T47D (cell line): ENCODE measurements around the gene PCDHGA1.

ENCODE experiments used
- DNase-seq, 2 experiments: peaks; one replicate each; pipeline versions ENCODE4 v3.0.0 to v3.0.0-alpha.2; 2011 to 2012; ENCODE audit warnings: low read depth in 1 of 2, low spot score in 1 of 2
- JUND ChIP-seq: IDR thresholded peaks from 2 replicates; pipeline ENCODE4 v1.6.1; 2012; ENCODE audit warnings: low read depth
- in situ Hi-C: cut with HindIII; loops from 2 replicates; pipeline ENCODE4 v1.10.0; 2016; ENCODE audit warnings: low sequenced_read_pairs, low pct_unique_long_range_greater_than_20kb

PCDHGA1 gene

DNA sequence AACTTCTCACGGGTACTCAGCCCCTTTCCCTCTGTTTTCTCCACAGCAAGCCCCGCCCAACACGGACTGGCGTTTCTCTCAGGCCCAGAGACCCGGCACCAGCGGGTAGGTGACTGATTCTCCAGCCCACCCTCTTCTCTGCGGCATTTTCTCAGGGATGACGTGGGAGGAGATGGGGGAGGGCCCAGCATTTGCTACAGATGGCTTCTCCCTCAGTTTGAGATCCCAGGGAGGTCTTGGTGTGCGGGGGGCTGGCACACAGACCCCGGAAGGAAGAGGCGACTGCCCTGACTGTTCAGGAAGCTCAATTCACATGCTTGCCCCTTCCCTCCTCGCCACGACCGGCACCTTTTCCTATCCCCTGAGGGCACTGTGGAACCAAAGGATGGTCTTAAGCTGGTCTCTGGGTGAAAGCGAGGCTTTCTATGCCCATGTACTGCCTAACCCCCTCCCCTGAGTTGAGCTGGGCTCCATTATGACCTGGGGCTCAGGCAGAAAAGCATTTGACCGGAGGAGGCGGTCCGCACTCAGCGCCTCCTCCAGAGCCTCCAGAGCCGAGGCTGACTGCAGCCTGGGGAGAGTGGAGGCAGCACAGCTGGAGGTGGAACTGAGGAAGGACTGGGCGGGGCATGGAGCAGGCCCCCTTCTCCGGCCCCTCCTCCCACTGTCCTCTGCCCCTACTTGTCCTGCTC, 164.6 kb downstream of the PCDHGA1 start:
- in situ Hi-C loops, result no loop called here
- no peak for TF ChIP-seq JUND
- DNase-seq, result no peak

DNA sequence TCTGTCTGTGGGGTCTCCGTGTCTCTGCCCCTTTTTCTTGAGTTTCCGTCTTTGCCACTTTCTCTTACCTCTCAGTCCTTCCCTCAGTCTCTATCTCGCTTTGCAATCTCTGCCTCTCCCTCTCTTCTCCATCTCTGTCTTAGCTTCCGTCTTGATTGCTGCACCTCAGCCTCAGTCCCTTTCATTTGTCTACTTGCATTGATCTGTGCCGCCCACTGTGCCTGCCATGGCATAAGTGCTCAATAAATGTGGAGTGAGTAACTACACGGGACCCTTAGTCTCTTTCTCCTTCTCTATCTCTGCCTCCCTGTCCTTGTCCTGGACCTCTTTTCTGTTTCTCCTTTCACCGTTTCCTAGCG, 165.1 kb downstream of the PCDHGA1 start:
- in situ Hi-C loops, result no loop called here
- DNase-seq, result no peak
- no peak for TF ChIP-seq JUND

DNA sequence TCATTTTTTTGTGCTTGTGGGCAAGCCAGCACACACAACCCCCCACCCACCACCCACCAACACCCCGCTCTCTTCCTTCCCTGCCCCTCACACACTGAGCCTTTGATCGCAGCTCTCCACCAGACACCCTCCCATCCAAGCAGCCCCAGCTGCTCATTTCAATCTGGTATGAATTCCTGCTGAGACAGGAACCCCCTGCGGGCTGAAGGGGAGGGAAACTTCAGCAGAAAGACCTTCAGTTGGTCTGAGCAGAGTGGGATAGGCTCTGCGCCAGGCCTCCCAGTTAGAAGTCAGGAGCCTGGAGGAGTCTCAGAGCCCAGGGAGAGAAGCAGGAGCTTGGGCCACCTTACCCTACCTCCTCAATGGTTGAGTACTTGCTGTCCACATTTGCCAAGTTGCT, 165.7 kb downstream of the PCDHGA1 start:
- TF ChIP-seq JUND, result no peak
- no peak for DNase-seq
- in situ Hi-C loops, result no loop called here

DNA sequence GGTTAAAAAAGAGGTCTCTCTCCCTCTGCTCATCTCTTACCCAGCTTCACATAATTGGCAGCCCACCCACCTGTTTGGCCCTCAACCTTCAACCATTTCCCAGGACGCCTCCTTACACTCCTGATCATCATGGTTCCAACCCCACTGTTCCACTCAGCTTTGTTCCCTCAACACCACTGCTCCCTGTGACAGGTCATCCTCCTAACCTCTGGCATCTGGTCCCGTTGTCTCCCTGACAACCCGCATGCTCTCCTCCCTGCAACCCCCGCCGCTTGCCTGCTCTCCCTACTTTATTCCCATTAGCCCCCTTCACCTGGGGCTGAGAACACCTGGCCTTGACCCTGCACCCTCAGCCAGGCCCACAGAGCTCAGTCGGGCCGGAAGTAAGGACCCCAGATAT, 171.4 kb downstream of the PCDHGA1 start:
- no peak for DNase-seq
- in situ Hi-C loops, result no loop called here

DNA sequence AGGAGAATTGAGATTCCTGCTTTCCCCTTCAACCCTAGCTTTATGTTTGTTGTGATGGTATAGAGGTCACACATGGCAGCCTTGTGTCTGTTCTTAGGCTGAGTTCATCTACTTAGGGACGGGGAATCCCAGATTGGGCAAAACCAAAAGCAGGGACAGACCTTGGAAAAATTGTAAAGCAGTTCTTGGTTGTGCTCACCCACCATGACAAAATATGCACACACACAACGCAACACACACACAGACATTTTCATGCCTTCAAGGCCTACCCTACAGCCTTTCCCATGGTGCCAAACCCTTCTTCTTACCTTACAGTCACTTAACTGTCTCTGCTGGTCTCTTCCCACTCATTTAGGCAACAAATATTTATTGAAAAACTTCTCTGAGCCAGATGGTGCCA, 173.4 kb downstream of the PCDHGA1 start:
- no peak for DNase-seq
- in situ Hi-C loops, result no loop called here
- no peak for TF ChIP-seq JUND

More for the DNA sequence above, 171.4 kb downstream of the PCDHGA1 start:
- no peak for TF ChIP-seq JUND

DNA sequence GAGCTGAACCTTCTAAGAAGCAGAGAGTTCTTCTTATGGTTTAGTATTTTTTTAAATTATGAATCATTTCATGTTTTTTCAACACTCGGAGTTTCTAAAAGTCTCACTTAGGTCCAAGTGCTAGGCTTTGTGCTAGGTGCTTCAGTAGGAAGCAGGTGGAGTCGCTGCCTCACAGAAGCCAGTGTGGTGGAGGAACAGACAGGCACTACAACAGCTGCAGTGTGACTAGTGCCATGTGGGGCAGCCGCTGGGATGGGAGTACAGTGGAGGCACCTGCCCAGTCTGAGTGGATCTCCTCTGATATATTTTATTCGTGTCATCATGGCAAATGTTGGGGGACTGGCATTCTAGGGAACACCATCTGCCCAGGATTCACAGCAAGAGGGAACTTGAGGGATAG, 173.9 kb downstream of the PCDHGA1 start:
- DNase-seq, result no peak
- in situ Hi-C loops, result no loop called here
- TF ChIP-seq JUND, result no peak

GRCh38 chr5:141506381-141507155, 176.3 kb downstream of the PCDHGA1 start:
- in situ Hi-C loops, result no loop called here
- DNase-seq, result no peak

DNA sequence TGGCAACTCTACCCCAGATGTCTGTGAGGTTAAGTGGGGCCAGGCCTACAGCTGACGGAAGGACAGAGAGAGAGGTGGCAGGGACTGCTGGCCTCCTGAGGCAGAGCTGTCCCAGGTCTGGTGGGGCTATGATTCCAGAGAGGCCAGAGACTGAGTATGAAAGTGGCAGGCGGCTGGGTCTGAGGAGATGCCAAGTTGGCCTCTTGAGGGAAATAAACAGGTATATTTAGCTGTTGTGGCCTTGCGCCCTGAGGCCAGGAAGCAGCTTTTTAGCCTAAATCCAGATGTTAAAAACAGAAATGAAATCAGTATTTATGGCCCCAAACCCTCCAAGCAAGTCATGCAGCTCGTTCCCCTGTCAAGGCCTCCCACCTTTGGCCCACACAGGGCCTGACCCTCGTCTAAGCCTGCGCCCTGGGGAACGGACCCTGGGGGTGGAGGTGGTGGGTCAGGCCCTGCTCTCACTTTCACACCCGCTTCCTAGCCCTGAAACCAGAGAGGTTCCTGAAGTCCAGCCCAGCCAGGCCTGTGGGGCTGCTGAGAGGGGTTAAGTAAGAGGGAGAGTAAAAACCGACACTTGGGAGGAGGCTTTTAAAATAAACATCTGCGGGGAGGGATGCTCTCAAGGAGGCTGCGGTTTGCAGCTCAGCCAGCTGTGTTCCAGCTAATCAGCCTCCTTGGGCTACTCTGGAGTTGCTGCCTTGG, 177.2 kb downstream of the PCDHGA1 start:
- TF ChIP-seq JUND, result no peak
- in situ Hi-C loops, result no loop called here
- no peak for DNase-seq

More at GRCh38 chr5:141506381-141507155, 176.3 kb downstream of the PCDHGA1 start:
- TF ChIP-seq JUND, result no peak

DNA sequence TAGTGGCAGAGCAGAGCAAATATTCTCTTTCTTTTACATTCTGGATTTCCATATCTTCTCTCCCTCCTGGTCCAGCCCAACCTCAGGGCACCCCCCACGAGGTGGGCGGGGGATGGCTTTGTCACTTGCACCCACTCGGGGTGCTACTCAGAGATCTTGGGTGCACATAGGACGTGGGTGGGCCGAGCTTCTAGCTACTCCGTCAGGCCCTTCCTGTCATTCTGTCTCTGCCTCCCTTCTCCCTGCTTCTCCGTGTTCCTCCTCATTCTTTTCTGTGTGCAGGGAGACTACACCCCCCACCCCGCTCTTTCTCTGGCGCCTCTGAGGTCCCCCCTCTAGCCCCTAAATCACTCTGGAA, 178.1 kb downstream of the PCDHGA1 start:
- no peak for DNase-seq
- in situ Hi-C loops, result no loop called here
- TF ChIP-seq JUND, result no peak

DNA sequence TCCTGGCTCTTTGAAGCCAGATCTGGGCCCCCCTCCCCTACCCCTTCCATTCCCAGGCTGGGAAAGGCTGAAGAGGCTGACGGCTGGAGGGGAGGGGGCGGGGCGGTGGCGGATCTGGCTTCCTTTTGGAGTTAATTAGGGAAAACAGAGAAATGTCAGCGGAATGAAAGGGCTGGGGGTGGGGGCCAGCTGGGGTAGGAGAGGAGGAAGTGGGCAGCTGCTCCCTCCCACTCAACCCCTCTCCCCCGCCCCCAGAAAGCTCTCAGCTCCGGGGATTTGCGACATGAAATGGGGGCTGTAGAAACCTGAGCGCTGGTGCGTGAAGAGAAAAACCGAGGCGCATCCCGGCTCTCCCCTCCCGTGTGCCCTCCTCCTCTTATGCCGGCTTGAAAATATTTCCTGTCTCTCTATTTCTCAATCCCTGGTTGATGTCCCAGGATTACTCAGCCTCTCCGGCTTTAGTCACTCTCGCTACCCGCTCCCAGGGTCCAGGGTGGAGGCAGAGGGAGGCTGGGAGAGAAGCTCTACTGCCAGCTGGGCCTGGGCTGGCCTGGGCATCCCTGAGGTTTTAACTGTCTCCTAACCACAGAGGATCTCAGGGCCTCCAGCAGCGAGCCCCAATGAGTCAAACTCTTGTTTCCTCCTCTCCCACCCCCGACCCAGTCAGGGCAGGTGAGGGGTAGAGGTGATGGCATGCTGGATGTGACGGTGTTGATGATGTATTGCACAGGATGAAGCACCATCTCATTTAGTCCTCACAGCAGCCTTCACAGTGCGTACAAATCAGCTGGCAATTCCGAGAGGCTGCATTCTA, 178.7 kb downstream of the PCDHGA1 start:
- in situ Hi-C loops, result no loop called here

DNA sequence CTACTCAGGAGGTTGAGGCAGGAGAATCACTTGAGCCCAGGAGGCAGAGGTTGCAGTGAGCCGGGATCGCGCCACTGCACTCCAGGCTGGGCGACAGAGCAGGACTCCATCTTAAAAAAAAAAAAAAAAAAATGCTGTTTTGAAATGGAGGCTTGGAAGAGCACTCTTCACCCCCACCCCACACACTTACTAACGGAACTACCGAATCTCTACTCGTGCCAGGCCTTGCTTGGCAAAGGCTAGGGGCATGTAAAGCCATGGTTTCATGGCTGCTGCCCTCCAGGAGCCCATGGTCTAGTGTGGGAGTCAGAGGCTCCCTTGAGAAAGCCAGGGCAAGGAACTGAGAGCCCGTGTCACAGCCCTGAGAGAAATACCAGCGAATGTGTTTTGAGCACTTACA, 179.8 kb downstream of the PCDHGA1 start:
- TF ChIP-seq JUND, result no peak
- in situ Hi-C loops, result no loop called here
- DNase-seq, result no peak

More for the DNA sequence above, 178.7 kb downstream of the PCDHGA1 start:
- no peak for DNase-seq
- TF ChIP-seq JUND, result no peak

DNA sequence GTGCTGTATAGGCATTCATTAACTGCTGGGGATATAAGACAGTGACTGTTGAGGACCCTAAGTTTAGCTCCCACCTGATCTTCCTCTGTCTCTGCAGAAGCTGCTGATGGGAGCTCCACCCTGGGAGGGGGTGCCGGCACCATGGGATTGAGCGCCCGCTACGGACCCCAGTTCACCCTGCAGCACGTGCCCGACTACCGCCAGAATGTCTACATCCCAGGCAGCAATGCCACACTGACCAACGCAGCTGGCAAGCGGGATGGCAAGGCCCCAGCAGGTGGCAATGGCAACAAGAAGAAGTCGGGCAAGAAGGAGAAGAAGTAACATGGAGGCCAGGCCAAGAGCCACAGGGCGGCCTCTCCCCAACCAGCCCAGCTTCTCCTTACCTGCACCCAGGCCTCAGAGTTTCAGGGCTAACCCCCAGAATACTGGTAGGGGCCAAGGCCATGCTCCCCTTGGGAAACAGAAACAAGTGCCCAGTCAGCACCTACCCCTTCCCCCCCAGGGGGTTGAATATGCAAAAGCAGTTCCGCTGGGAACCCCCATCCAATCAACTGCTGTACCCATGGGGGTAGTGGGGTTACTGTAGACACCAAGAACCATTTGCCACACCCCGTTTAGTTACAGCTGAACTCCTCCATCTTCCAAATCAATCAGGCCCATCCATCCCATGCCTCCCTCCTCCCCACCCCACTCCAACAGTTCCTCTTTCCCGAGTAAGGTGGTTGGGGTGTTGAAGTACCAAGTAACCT, 180.7 kb downstream of the PCDHGA1 start:
- no peak for DNase-seq
- in situ Hi-C loops, result no loop called here
- no peak for TF ChIP-seq JUND
